CD14-positive monocyte (primary cell): Measurements from ENCODE around the gene CENPF. TPM values are rescaled to one million over a fixed set of nuclear protein-coding genes. Genes with fewer than 3 reads are reported as not detected.

Experiments used
- DNase-seq, 3 donors: peaks; one replicate each; pipeline ENCODE4 v3.0.0-alpha.2; 2011 to 2022
- H2AFZ ChIP-seq: 2 replicates; pipeline ENCODE4 v1.6.0; 2012; ENCODE audit warnings: mild to moderate bottlenecking, low read depth, low read length, inconsistent platforms; ENCODE audit not compliant: insufficient read depth, poor library complexity, severe bottlenecking
- H3K27ac ChIP-seq, 2 donors: 1 replicate in 1 of 2; 2 replicates in 1 of 2; pipeline ENCODE4 v1.5.1; 2012 to 2013; ENCODE audit warnings: low read length in 2 of 2, control low read depth in 1 of 2, inconsistent platforms in 1 of 2, low read depth in 1 of 2, mild to moderate bottlenecking in 1 of 2
- H3K27me3 ChIP-seq, 2 donors: one replicate each; pipeline versions ENCODE4 v1.6.0 to v1.6.1; 2011 to 2013; ENCODE audit warnings: low read length in 2 of 2; ENCODE audit not compliant: control insufficient read depth in 2 of 2, insufficient read depth in 2 of 2
- H3K36me3 ChIP-seq, 2 donors: replicated peaks in 1 of 2; 1 replicate in 1 of 2; 2 replicates in 1 of 2; pipeline versions ENCODE4 v1.5.1 to v1.6.1; 2012 to 2013; ENCODE audit warnings: low read length in 2 of 2, control low read depth in 1 of 2, inconsistent platforms in 1 of 2, mild to moderate bottlenecking in 1 of 2; ENCODE audit not compliant: insufficient read depth in 2 of 2, control insufficient read depth in 1 of 2
- H3K4me1 ChIP-seq, 2 donors: 1 replicate in 1 of 2; 2 replicates in 1 of 2; pipeline versions ENCODE4 v1.5.1 to v1.6.1; 2012 to 2013; ENCODE audit warnings: low read length in 2 of 2, control low read depth in 1 of 2, inconsistent platforms in 1 of 2, mild to moderate bottlenecking in 1 of 2, moderate library complexity in 1 of 2; ENCODE audit not compliant: insufficient read depth in 2 of 2, control insufficient read depth in 1 of 2
- H3K4me2 ChIP-seq: replicated peaks from 2 replicates; pipeline ENCODE3; 2012; ENCODE audit warnings: low read length, moderate library complexity, mild to moderate bottlenecking; ENCODE audit not compliant: poor library complexity, severe bottlenecking; ENCODE audit errors: extremely low read depth
- H3K4me3 ChIP-seq, 3 experiments: fragments of 200-600 bp in 1 of 3; sonication (generic) in 1 of 3; replicated peaks in 1 of 3; 1 replicate in 2 of 3; 2 replicates in 1 of 3; pipeline ENCODE4 v1.5.1; 2011 to 2013; ENCODE audit warnings: low read length in 3 of 3, mild to moderate bottlenecking in 3 of 3, control low read depth in 2 of 3, low read depth in 2 of 3, inconsistent platforms in 1 of 3, moderate library complexity in 1 of 3
- H3K79me2 ChIP-seq: 2 replicates; pipeline ENCODE4 v1.6.0; 2012; ENCODE audit warnings: mild to moderate bottlenecking, control low read depth, inconsistent platforms, low read length, moderate library complexity; ENCODE audit not compliant: insufficient read depth
- H3K9ac ChIP-seq: 2 replicates; pipeline ENCODE4 v1.6.0; 2017; ENCODE audit warnings: low read length, mild to moderate bottlenecking; ENCODE audit not compliant: insufficient read depth, poor library complexity, severe bottlenecking
- H3K9me3 ChIP-seq, 2 donors: replicated peaks in 1 of 2; 1 replicate in 1 of 2; 2 replicates in 1 of 2; pipeline versions ENCODE4 v1.5.1 to v1.6.1; 2012 to 2013; ENCODE audit warnings: low read length in 2 of 2, control low read depth in 1 of 2; ENCODE audit not compliant: control insufficient read depth in 1 of 2, insufficient read depth in 1 of 2
- H4K20me1 ChIP-seq: 2 replicates; pipeline ENCODE4 v1.6.0; 2012; ENCODE audit warnings: mild to moderate bottlenecking, low read length, control low read depth, moderate library complexity; ENCODE audit not compliant: insufficient read depth
- H3K27ac Mint-ChIP-seq, 7 donors: one replicate each; pipeline ENCODE4 v1.8.0; 2020; ENCODE audit warnings: mild to moderate bottlenecking in 7 of 7, mixed read lengths in 7 of 7, moderate library complexity in 6 of 7, inconsistent platforms in 2 of 7
- H3K27me3 Mint-ChIP-seq, 3 donors: one replicate each; pipeline ENCODE4 v1.8.0; 2021 to 2022; ENCODE audit warnings: low read depth in 3 of 3, mild to moderate bottlenecking in 3 of 3, mixed read lengths in 3 of 3, moderate library complexity in 3 of 3, inconsistent platforms in 1 of 3
- H3K36me3 Mint-ChIP-seq, 2 donors: one replicate each; pipeline ENCODE4 v1.8.0; 2020; ENCODE audit warnings: mixed read lengths in 2 of 2, inconsistent platforms in 1 of 2, mild to moderate bottlenecking in 1 of 2
- H3K4me1 Mint-ChIP-seq: one replicate; pipeline ENCODE4 v1.8.0; 2020; ENCODE audit warnings: mild to moderate bottlenecking, mixed read lengths
- H3K4me3 Mint-ChIP-seq, 2 donors: one replicate each; pipeline ENCODE4 v1.8.0; 2020; ENCODE audit warnings: mild to moderate bottlenecking in 2 of 2, mixed read lengths in 2 of 2, moderate library complexity in 1 of 2
- H3K9me3 Mint-ChIP-seq, 7 donors: one replicate each; pipeline ENCODE4 v1.8.0; 2020 to 2022; ENCODE audit warnings: mixed read lengths in 7 of 7, mild to moderate bottlenecking in 6 of 7, moderate library complexity in 6 of 7, inconsistent platforms in 2 of 7
- CTCF ChIP-seq: fragments of 200-600 bp; IDR thresholded peaks from one replicate; pipeline ENCODE4 v1.8.0; 2022; ENCODE audit warnings: antibody characterized with exemption, mild to moderate bottlenecking
- whole genome bisulfite sequencing: methylation state at CpG from one replicate; pipeline ENCODE4 v1.1.5; 2013; ENCODE audit warnings: missing lambda C conversion rate; ENCODE audit not compliant: insufficient coverage; 5-methylcytosine and 5-hydroxymethylcytosine counted together
- intact Hi-C, 2 donors: fragments of 100-400 bp; cut with micrococcal nuclease; formaldehyde crosslinking; loops; one replicate each; pipeline versions ENCODE4 v1.15.0 to v1.15.1; 2023
- polyA plus RNA-seq, 3 donors: library from polyadenylated mRNA; depleted of rRNA in 1 of 3; unstranded in 2 of 3; stranded (reverse) in 1 of 3; fragments of 300-500 nt in 2 of 3; fragments of >200 nt in 1 of 3; fragmentation: Illumina TruSeq in 2 of 3; gene quantifications; 1 replicate in 2 of 3; 2 replicates in 1 of 3; pipeline ENCODE4 v1.2.3, GENCODE V29; 2012 to 2021

The CENPF gene
- polyA plus RNA-seq, 3 donors: 0.01 to 0.29 TPM; not detected in 1

- no peak for TF ChIP-seq CTCF
- intact Hi-C loops: no loop called here
- Histone ChIP-seq H3K36me3 (no peaks in the 10 kb centered on the region), H3K4me3 (no peak overlapping the region), H3K27ac (no peak overlapping the region), H3K4me2 (no peak overlapping the region), H4K20me1 (no peaks in the 10 kb centered on the region), H3K4me1 (no peaks in the 10 kb centered on the region), H3K27me3 (no peaks in the 10 kb centered on the region), H3K79me2 (no peaks in the 10 kb centered on the region), H2AFZ (no peak overlapping the region), H3K9me3 (no peaks in the 10 kb centered on the region), H3K9ac (no peak overlapping the region)
- Mint-ChIP-seq H3K27ac (no peak overlapping the region), H3K4me3 (no peak overlapping the region), H3K4me1 (no peaks in the 10 kb centered on the region), H3K36me3 (no peaks in the 10 kb centered on the region), H3K27me3 (peaks cover 4 to 11% (median 9%) of the 10 kb centered on the region in 3 donors), H3K9me3 (peaks cover 0 to 7% (median 2%) of the 10 kb centered on the region in 7 donors)
- 14% methylated on average over 1 of the region's 2 CpGs for WGBS
- no peak for DNase-seq
Measured at GRCh38 chr1:214678386-214678785, 75.4 kb downstream of the CENPF start.

GRCh38 chr1:214683621-214684020, 80.6 kb downstream of the CENPF start:
- no peak for TF ChIP-seq CTCF
- Histone ChIP-seq H2AFZ (no peak overlapping the region), H3K27me3 (no peaks in the 10 kb centered on the region), H3K9me3 (no peaks in the 10 kb centered on the region), H3K4me1 (no peaks in the 10 kb centered on the region), H3K79me2 (no peaks in the 10 kb centered on the region), H3K9ac (no peak overlapping the region), H3K27ac (no peak overlapping the region), H3K4me2 (no peak overlapping the region), H3K36me3 (no peaks in the 10 kb centered on the region), H3K4me3 (no peak overlapping the region), H4K20me1 (no peaks in the 10 kb centered on the region)
- H3K27ac Mint-ChIP-seq: no peak overlapping the region
- H3K27me3 Mint-ChIP-seq: peaks cover 0 to 7% (median 7%) of the 10 kb centered on the region in 3 donors
- no peaks in the 10 kb centered on the region for H3K36me3 Mint-ChIP-seq
- no peak for DNase-seq
- no peak overlapping the region for H3K4me3 Mint-ChIP-seq
- intact Hi-C loops: no loop called here
- H3K9me3 Mint-ChIP-seq: peaks cover 0 to 2% (median 0%) of the 10 kb centered on the region in 7 donors
- no peaks in the 10 kb centered on the region for H3K4me1 Mint-ChIP-seq
- WGBS: 57% methylated on average over 1 of the region's 3 CpGs
